Naive thymus-derived CD4-positive, alpha-beta T cell (primary cell): ENCODE measurements around the gene OR10V1. TPM values are rescaled to one million over a fixed set of nuclear protein-coding genes. Genes with fewer than 3 reads are reported as not detected.

Experiments
- ATAC-seq: fragments of 150-1000 bp; cut with Tn5 transposase; 2 replicates; pipeline ENCODE4 v1.10.0; 2021; ENCODE audit warnings: mild to moderate bottlenecking, moderate library complexity
- CTCF ChIA-PET: fragments of 350-600 bp; sonication (Branson Sonifier 250); formaldehyde crosslinking; loops from one replicate; lab custom pipeline; 2021; ENCODE audit warnings: antibody characterized with exemption; lab: Charles Lee
- POLR2A ChIA-PET: fragments of 350-600 bp; sonication (Branson Sonifier 250); formaldehyde crosslinking; loops from one replicate; lab custom pipeline; 2021; ENCODE audit warnings: antibody characterized with exemption, inconsistent platforms; lab: Charles Lee
- DNase-seq, 9 donors: peaks; one replicate each; pipeline versions ENCODE4 v3.0.0 to v3.0.0-alpha.2; 2020 to 2022; ENCODE audit warnings: mixed read lengths in 1 of 9
- H3K27ac ChIP-seq: one replicate; pipeline ENCODE4 v1.7.0; 2013; ENCODE audit warnings: mild to moderate bottlenecking, low read depth, low read length, moderate library complexity
- H3K27me3 ChIP-seq, 2 donors: one replicate each; pipeline ENCODE4 v1.7.0; 2013; ENCODE audit warnings: low read length in 2 of 2, mild to moderate bottlenecking in 2 of 2, moderate library complexity in 2 of 2; ENCODE audit not compliant: control insufficient read depth in 2 of 2, insufficient read depth in 2 of 2
- H3K36me3 ChIP-seq, 3 experiments: 1 replicate in 2 of 3; 2 replicates in 1 of 3; pipeline ENCODE4 v1.7.0; 2013; ENCODE audit warnings: low read length in 3 of 3, mild to moderate bottlenecking in 3 of 3, moderate library complexity in 1 of 3; ENCODE audit not compliant: insufficient read depth in 3 of 3, control insufficient read depth in 2 of 3
- H3K4me1 ChIP-seq, 2 donors: one replicate each; pipeline ENCODE4 v1.7.0; 2013; ENCODE audit warnings: low read length in 2 of 2, mild to moderate bottlenecking in 2 of 2, moderate library complexity in 1 of 2; ENCODE audit not compliant: control insufficient read depth in 2 of 2, insufficient read depth in 2 of 2
- H3K4me3 ChIP-seq: 2 replicates; pipeline ENCODE4 v1.7.0; 2013; ENCODE audit warnings: mild to moderate bottlenecking, low read length
- H3K9me3 ChIP-seq, 3 experiments: 1 replicate in 2 of 3; 2 replicates in 1 of 3; pipeline ENCODE4 v1.7.0; 2013; ENCODE audit warnings: low read length in 3 of 3; ENCODE audit not compliant: control insufficient read depth in 2 of 3
- H3K27ac Mint-ChIP-seq, 9 donors: one replicate each; pipeline ENCODE4 v1.8.0; 2020 to 2022; ENCODE audit warnings: mixed read lengths in 9 of 9, mild to moderate bottlenecking in 8 of 9, moderate library complexity in 5 of 9, inconsistent platforms in 2 of 9
- H3K27me3 Mint-ChIP-seq, 5 donors: one replicate each; pipeline ENCODE4 v1.8.0; 2021 to 2022; ENCODE audit warnings: mixed read lengths in 5 of 5, mild to moderate bottlenecking in 1 of 5
- H3K36me3 Mint-ChIP-seq, 5 donors: one replicate each; pipeline ENCODE4 v1.8.0; 2020 to 2022; ENCODE audit warnings: mixed read lengths in 5 of 5, mild to moderate bottlenecking in 3 of 5, inconsistent platforms in 1 of 5
- H3K4me1 Mint-ChIP-seq, 7 donors: one replicate each; pipeline ENCODE4 v1.8.0; 2020 to 2022; ENCODE audit warnings: mixed read lengths in 7 of 7, mild to moderate bottlenecking in 3 of 7, inconsistent platforms in 1 of 7
- H3K4me3 Mint-ChIP-seq, 10 donors: one replicate each; pipeline ENCODE4 v1.8.0; 2020 to 2022; ENCODE audit warnings: mild to moderate bottlenecking in 10 of 10, mixed read lengths in 10 of 10, moderate library complexity in 6 of 10, inconsistent platforms in 2 of 10
- H3K9me3 Mint-ChIP-seq, 11 donors: one replicate each; pipeline ENCODE4 v1.8.0; 2020 to 2022; ENCODE audit warnings: mixed read lengths in 11 of 11, mild to moderate bottlenecking in 4 of 11, inconsistent platforms in 1 of 11, moderate library complexity in 1 of 11
- intact Hi-C, 2 donors: fragments of 100-400 bp; cut with micrococcal nuclease; formaldehyde crosslinking; loops; one replicate each; pipeline ENCODE4 v1.15.1; 2023
- polyA plus RNA-seq, 2 donors: library from polyadenylated mRNA; unstranded; fragments of 300-500 nt; fragmentation: Illumina TruSeq; gene quantifications; one replicate each; pipeline ENCODE4 v1.2.3, GENCODE V29; 2021
- total RNA-seq, 6 experiments: library from RNA in 5 of 6; stranded (reverse) in 5 of 6; gene quantifications; 1 replicate in 5 of 6; 2 replicates in 1 of 6; pipeline ENCODE4 v1.2.3 and lab custom pipeline; 2021 to 2026

OR10V1 gene
- total and polyA plus RNA-seq, 7 experiments from 2014 or later, result not detected

- Mint-ChIP-seq H3K27me3 (peaks cover 26 to 48% (median 36%) of the 10 kb centered on the region in 5 donors), H3K4me3 (no peak overlapping the region), H3K4me1 (no peaks in the 10 kb centered on the region), H3K27ac (no peak overlapping the region), H3K9me3 (no peaks in the 10 kb centered on the region), H3K36me3 (peaks cover 0 to 6% (median 0%) of the 10 kb centered on the region in 5 donors)
- Histone ChIP-seq H3K4me1 (no peaks in the 10 kb centered on the region), H3K4me3 (no peak overlapping the region), H3K27me3 (no peaks in the 10 kb centered on the region), H3K27ac (no peak overlapping the region), H3K9me3 (no peaks in the 10 kb centered on the region), H3K36me3 (no peaks in the 10 kb centered on the region)
- ATAC-seq (no peak), DNase-seq (no peak)
- POLR2A ChIA-PET, result interaction anchor here (1.0 kb wide), 1 partner anchor 59 kb away, joined by 3 read pairs; no protein-coding TSS in a partner anchor
- intact Hi-C loops, result no loop called here
- CTCF ChIA-PET, result no interaction called here
These were observed 32.5 kb upstream of the OR10V1 start for GRCh38 chr11:59746111-59746510.

GRCh38 chr11:59730896-59731565, 17.4 kb upstream of the OR10V1 start:
- Mint-ChIP-seq H3K4me3 (no peak overlapping the region), H3K27ac (no peak overlapping the region), H3K36me3 (peaks cover 0 to 1% (median 0%) of the 10 kb centered on the region in 5 donors), H3K27me3 (peaks cover 0 to 12% (median 0%) of the 10 kb centered on the region in 5 donors), H3K9me3 (peaks cover 0 to 8% (median 0%) of the 10 kb centered on the region in 11 donors), H3K4me1 (peaks cover 0 to 12% (median 0%) of the 10 kb centered on the region in 7 donors)
- Histone ChIP-seq H3K4me1 (no peaks in the 10 kb centered on the region), H3K27ac (no peak overlapping the region), H3K27me3 (no peaks in the 10 kb centered on the region), H3K36me3 (no peaks in the 10 kb centered on the region), H3K4me3 (no peak overlapping the region), H3K9me3 (no peaks in the 10 kb centered on the region)
- ChIA-PET POLR2A (no interaction called here), CTCF (interaction anchor here (0.7 kb wide), 1 partner anchor 26 kb away, joined by 3 read pairs; no protein-coding TSS in a partner anchor)
- intact Hi-C loops, result no loop called here
- no peak for DNase-seq
- ATAC-seq, result no peak

- ATAC-seq, result no peak
- Mint-ChIP-seq H3K9me3 (peaks cover 0 to 8% (median 0%) of the 10 kb centered on the region in 11 donors), H3K4me1 (peaks cover 0 to 12% (median 0%) of the 10 kb centered on the region in 7 donors), H3K4me3 (no peak overlapping the region), H3K27ac (no peak overlapping the region), H3K36me3 (peaks cover 0 to 1% (median 0%) of the 10 kb centered on the region in 5 donors), H3K27me3 (peaks cover 0 to 12% (median 0%) of the 10 kb centered on the region in 5 donors)
- H3K4me3 ChIP-seq, result no peak overlapping the region
- no peak for DNase-seq
- POLR2A ChIA-PET, result no interaction called here
- H3K36me3 ChIP-seq, result no peaks in the 10 kb centered on the region
- intact Hi-C loops, result no loop called here
- CTCF ChIA-PET, result no interaction called here
- H3K27me3 ChIP-seq, result no peaks in the 10 kb centered on the region
- no peak overlapping the region for H3K27ac ChIP-seq
- no peaks in the 10 kb centered on the region for H3K9me3 ChIP-seq
- no peaks in the 10 kb centered on the region for H3K4me1 ChIP-seq
These were observed 16.2 kb upstream of the OR10V1 start for GRCh38 chr11:59729834-59730233.

GRCh38 chr11:59728913-59729312, 15.3 kb upstream of the OR10V1 start:
- DNase-seq, result no peak

GRCh38 chr11:59728154-59728553, 14.5 kb upstream of the OR10V1 start:
- Histone ChIP-seq H3K36me3 (no peaks in the 10 kb centered on the region), H3K9me3 (no peaks in the 10 kb centered on the region), H3K27me3 (no peaks in the 10 kb centered on the region), H3K4me1 (no peaks in the 10 kb centered on the region), H3K27ac (no peak overlapping the region), H3K4me3 (no peak overlapping the region)
- CTCF ChIA-PET, result no interaction called here
- DNase-seq (no peak), ATAC-seq (no peak)
- Mint-ChIP-seq H3K27me3 (peaks cover 3 to 7% (median 5%) of the 10 kb centered on the region in 5 donors), H3K4me3 (no peak overlapping the region), H3K4me1 (peaks cover 0 to 12% (median 0%) of the 10 kb centered on the region in 7 donors), H3K9me3 (peaks cover 0 to 8% (median 0%) of the 10 kb centered on the region in 11 donors), H3K36me3 (peaks cover 0 to 1% (median 0%) of the 10 kb centered on the region in 5 donors), H3K27ac (no peak overlapping the region)
- intact Hi-C loops, result no loop called here
- POLR2A ChIA-PET, result no interaction called here

More at GRCh38 chr11:59728913-59729312, 15.3 kb upstream of the OR10V1 start:
- Histone ChIP-seq H3K27me3 (no peaks in the 10 kb centered on the region), H3K4me1 (no peaks in the 10 kb centered on the region), H3K4me3 (no peak overlapping the region), H3K27ac (no peak overlapping the region), H3K9me3 (no peaks in the 10 kb centered on the region), H3K36me3 (no peaks in the 10 kb centered on the region)
- peaks cover 0 to 1% (median 0%) of the 10 kb centered on the region in 5 donors for H3K36me3 Mint-ChIP-seq
- H3K4me3 Mint-ChIP-seq, result no peak overlapping the region
- peaks cover 0 to 12% (median 0%) of the 10 kb centered on the region in 7 donors for H3K4me1 Mint-ChIP-seq
- H3K27ac Mint-ChIP-seq, result no peak overlapping the region
- CTCF ChIA-PET, result no interaction called here
- intact Hi-C loops, result no loop called here
- peaks cover 0 to 8% (median 0%) of the 10 kb centered on the region in 11 donors for H3K9me3 Mint-ChIP-seq
- peak; percentile 73 for ATAC-seq
- POLR2A ChIA-PET, result no interaction called here
- peaks cover 0 to 7% (median 0%) of the 10 kb centered on the region in 5 donors for H3K27me3 Mint-ChIP-seq

- Mint-ChIP-seq H3K36me3 (peaks cover 0 to 1% (median 0%) of the 10 kb centered on the region in 5 donors), H3K4me1 (peaks cover 0 to 12% (median 0%) of the 10 kb centered on the region in 7 donors), H3K27ac (no peak overlapping the region), H3K9me3 (peaks cover 0 to 8% (median 0%) of the 10 kb centered on the region in 11 donors), H3K27me3 (peaks cover 3 to 11% (median 7%) of the 10 kb centered on the region in 5 donors), H3K4me3 (no peak overlapping the region)
- no peak for ATAC-seq
- POLR2A ChIA-PET, result no interaction called here
- Histone ChIP-seq H3K4me3 (no peak overlapping the region), H3K27ac (no peak overlapping the region), H3K9me3 (no peaks in the 10 kb centered on the region), H3K4me1 (no peaks in the 10 kb centered on the region), H3K27me3 (no peaks in the 10 kb centered on the region), H3K36me3 (no peaks in the 10 kb centered on the region)
- intact Hi-C loops, result no loop called here
- no peak for DNase-seq
- CTCF ChIA-PET, result no interaction called here
These were observed 13.8 kb upstream of the OR10V1 start for GRCh38 chr11:59727426-59727825.
